Mammary epithelial cell (primary cell): Measurements from ENCODE around the gene LALBA.

Experiments
- CTCF ChIP-seq, 2 donors: IDR thresholded peaks in 1 of 2; conservative IDR thresholded peaks in 1 of 2; 2 replicates each; pipeline ENCODE4 v1.5.1; 2011 to 2012; ENCODE audit warnings: inconsistent platforms in 2 of 2, low read length in 2 of 2, mild to moderate bottlenecking in 2 of 2, control low read depth in 1 of 2, low read depth in 1 of 2; ENCODE audit not compliant: insufficient read depth in 1 of 2; ENCODE audit errors: extremely low read depth in 1 of 2
- EZH2 ChIP-seq: IDR thresholded peaks from 2 replicates; pipeline ENCODE4 v1.6.1; 2012; ENCODE audit warnings: low read length, inconsistent platforms, borderline replicate concordance

- TF ChIP-seq EZH2 (no peak), CTCF (conservative IDR thresholded peaks at IDR 0.05 in 1 of 2, IDR thresholded peaks at IDR 0.05 in 1 of 2; ENCODE audit: extremely low read depth in 1 of 2, insufficient read depth in 1 of 2, low read depth in 1 of 2, low read length in 2 of 2) (no peak)
These were observed at the start of gene LALBA for GRCh38 chr12:48569946-48570345.
